Calu3 (cell line): ENCODE results near the gene IFRD2. TPM values are rescaled to one million over a fixed set of nuclear protein-coding genes. Genes with fewer than 3 reads are reported as not detected.

ENCODE experiments used
- BruUV-seq: library from RNA; stranded (reverse); fragments of 400-500 nt; replicated peaks from 2 replicates; lab custom pipeline; 2021; lab: Mats Ljungman, UMichigan
- CTCF ChIA-PET: fragments of 300-600 bp; sonication (Branson Sonifier 250); formaldehyde crosslinking; loops from one replicate; lab custom pipeline; 2022; ENCODE audit warnings: antibody characterized with exemption; lab: Charles Lee
- DNase-seq: peaks from one replicate; pipeline ENCODE4 v3.0.0; 2022
- H3K27ac Mint-ChIP-seq: one replicate; pipeline ENCODE4 v1.8.0; 2022; ENCODE audit warnings: mixed read lengths; ENCODE audit not compliant: unreplicated experiment
- H3K27me3 Mint-ChIP-seq: one replicate; pipeline ENCODE4 v1.8.0; 2022; ENCODE audit warnings: mixed read lengths; ENCODE audit not compliant: unreplicated experiment
- H3K36me3 Mint-ChIP-seq: one replicate; pipeline ENCODE4 v1.8.0; 2022; ENCODE audit warnings: mild to moderate bottlenecking, moderate library complexity, mixed read lengths; ENCODE audit not compliant: insufficient read depth, unreplicated experiment
- H3K4me1 Mint-ChIP-seq: one replicate; pipeline ENCODE4 v1.8.0; 2022; ENCODE audit warnings: mild to moderate bottlenecking, low read depth, mixed read lengths; ENCODE audit not compliant: unreplicated experiment
- H3K4me3 Mint-ChIP-seq: one replicate; pipeline ENCODE4 v1.8.0; 2022; ENCODE audit warnings: mild to moderate bottlenecking, low read depth, moderate library complexity, mixed read lengths; ENCODE audit not compliant: unreplicated experiment
- H3K9me3 Mint-ChIP-seq: one replicate; pipeline ENCODE4 v1.8.0; 2022; ENCODE audit warnings: low read depth, mixed read lengths; ENCODE audit not compliant: unreplicated experiment
- CTCF ChIP-seq: fragments of 200-600 bp; IDR thresholded peaks from one replicate; pipeline ENCODE4 v1.8.0; 2022; ENCODE audit warnings: antibody characterized with exemption; ENCODE audit not compliant: unreplicated experiment
- intact Hi-C: fragments of 100-400 bp; cut with micrococcal nuclease; formaldehyde crosslinking; loops from one replicate; pipeline ENCODE4 v1.10.0; 2022; ENCODE audit not compliant: unreplicated experiment
- total RNA-seq: library from RNA; stranded (reverse); gene quantifications from 2 replicates; pipeline ENCODE4 v1.2.3, GENCODE V29; 2022

The IFRD2 gene
- total RNA-seq, 1 experiment from 2014 or later, result 121 TPM

GRCh38 chr3:50267280-50267913 is 24.8 kb downstream of the IFRD2 start:
- TF ChIP-seq CTCF, result no peak
- H3K9me3 Mint-ChIP-seq, result no peaks in the 10 kb centered on the region
- no peak overlapping the region for H3K4me3 Mint-ChIP-seq
- peak overlapping the region; percentile 44 for H3K27ac Mint-ChIP-seq
- H3K27me3 Mint-ChIP-seq, result no peaks in the 10 kb centered on the region
- intact Hi-C loops, result no loop called here
- H3K36me3 Mint-ChIP-seq, result peaks cover 40% of the 10 kb centered on the region
- no peak for DNase-seq
- no TSS peak for BruUV-seq
- H3K4me1 Mint-ChIP-seq, result peaks cover 75% of the 10 kb centered on the region
- CTCF ChIA-PET, result no interaction called here

- intact Hi-C loops, result no loop called here
- Mint-ChIP-seq H3K9me3 (no peaks in the 10 kb centered on the region), H3K36me3 (peaks cover 38% of the 10 kb centered on the region), H3K4me3 (no peak overlapping the region), H3K27me3 (no peaks in the 10 kb centered on the region), H3K27ac (no peak overlapping the region), H3K4me1 (peaks cover 70% of the 10 kb centered on the region)
- CTCF ChIA-PET, result no interaction called here
- TSS peak; percentile 21 for BruUV-seq
- DNase-seq, result no peak
- no peak for TF ChIP-seq CTCF
These were observed 25.4 kb downstream of the IFRD2 start for GRCh38 chr3:50266836-50267235.

GRCh38 chr3:50266017-50266416 is 26.2 kb downstream of the IFRD2 start:
- H3K4me3 Mint-ChIP-seq, result no peak overlapping the region
- H3K27me3 Mint-ChIP-seq, result no peaks in the 10 kb centered on the region
- peak overlapping the region; percentile 80 for H3K27ac Mint-ChIP-seq
- no peak for TF ChIP-seq CTCF
- no peak for DNase-seq
- no peaks in the 10 kb centered on the region for H3K9me3 Mint-ChIP-seq
- CTCF ChIA-PET, result interaction anchor here (0.6 kb wide), 1 partner anchor 81 kb away, joined by 3 read pairs; no protein-coding TSS in a partner anchor
- BruUV-seq, result no TSS peak
- peaks cover 62% of the 10 kb centered on the region for H3K4me1 Mint-ChIP-seq
- H3K36me3 Mint-ChIP-seq, result peaks cover 37% of the 10 kb centered on the region
- intact Hi-C loops, result no loop called here

- no peak for TF ChIP-seq CTCF
- DNase-seq, result no peak
- Mint-ChIP-seq H3K27me3 (no peaks in the 10 kb centered on the region), H3K36me3 (peaks cover 40% of the 10 kb centered on the region), H3K4me1 (peaks cover 57% of the 10 kb centered on the region), H3K9me3 (no peaks in the 10 kb centered on the region), H3K27ac (peak overlapping the region; percentile 80), H3K4me3 (no peak overlapping the region)
- CTCF ChIA-PET, result interaction anchor here (0.6 kb wide), 1 partner anchor 81 kb away, joined by 3 read pairs; no protein-coding TSS in a partner anchor
- no TSS peak for BruUV-seq
- intact Hi-C loops, result no loop called here
These were observed 26.7 kb downstream of the IFRD2 start for GRCh38 chr3:50265571-50265970.
